CD4-positive, alpha-beta memory T cell (primary cell): ENCODE data around the gene MFRP. TPM values are rescaled to one million over a fixed set of nuclear protein-coding genes. Genes with fewer than 3 reads are reported as not detected.

ENCODE experiments used
- CTCF ChIA-PET: fragments of 350-600 bp; sonication (Branson Sonifier 250); formaldehyde crosslinking; loops from one replicate; lab custom pipeline; 2021; ENCODE audit warnings: inconsistent platforms; ENCODE audit not compliant: partially characterized antibody; lab: Charles Lee
- POLR2A ChIA-PET: fragments of 350-600 bp; sonication (Branson Sonifier 250); formaldehyde crosslinking; loops from one replicate; lab custom pipeline; 2021; ENCODE audit not compliant: partially characterized antibody; lab: Charles Lee
- DNase-seq, 5 donors: peaks; one replicate each; pipeline versions ENCODE4 v3.0.0 to v3.0.0-alpha.2; 2020 to 2022; ENCODE audit warnings: mixed read lengths in 1 of 5
- H3K27ac ChIP-seq: one replicate; pipeline ENCODE4 v1.7.0; 2013; ENCODE audit warnings: low read depth, low read length
- H3K27me3 ChIP-seq: 2 replicates; pipeline ENCODE4 v1.7.0; 2013; ENCODE audit warnings: mild to moderate bottlenecking, low read length, moderate library complexity; ENCODE audit not compliant: insufficient read depth
- H3K36me3 ChIP-seq: 2 replicates; pipeline ENCODE4 v1.7.0; 2013; ENCODE audit warnings: mild to moderate bottlenecking, low read length, moderate library complexity; ENCODE audit not compliant: insufficient read depth
- H3K4me1 ChIP-seq: 2 replicates; pipeline ENCODE4 v1.7.0; 2013; ENCODE audit warnings: mild to moderate bottlenecking, low read length, moderate library complexity; ENCODE audit not compliant: insufficient read depth
- H3K4me3 ChIP-seq, 2 donors: one replicate each; pipeline ENCODE4 v1.7.0; 2013; ENCODE audit warnings: low read length in 2 of 2, mild to moderate bottlenecking in 1 of 2
- H3K9me3 ChIP-seq, 2 donors: one replicate each; pipeline ENCODE4 v1.7.0; 2013; ENCODE audit warnings: low read length in 2 of 2, control low read depth in 1 of 2; ENCODE audit not compliant: control insufficient read depth in 1 of 2
- H3K27ac Mint-ChIP-seq, 7 donors: one replicate each; pipeline ENCODE4 v1.8.0; 2020 to 2021; ENCODE audit warnings: mixed read lengths in 7 of 7, mild to moderate bottlenecking in 6 of 7, inconsistent platforms in 3 of 7, moderate library complexity in 3 of 7
- H3K27me3 Mint-ChIP-seq, 2 donors: one replicate each; pipeline ENCODE4 v1.8.0; 2020 to 2021; ENCODE audit warnings: mixed read lengths in 2 of 2
- H3K36me3 Mint-ChIP-seq, 2 donors: one replicate each; pipeline ENCODE4 v1.8.0; 2020 to 2021; ENCODE audit warnings: mixed read lengths in 2 of 2, inconsistent platforms in 1 of 2, mild to moderate bottlenecking in 1 of 2
- H3K4me1 Mint-ChIP-seq, 4 donors: one replicate each; pipeline ENCODE4 v1.8.0; 2020 to 2021; ENCODE audit warnings: mixed read lengths in 4 of 4, mild to moderate bottlenecking in 1 of 4
- H3K4me3 Mint-ChIP-seq, 8 donors: one replicate each; pipeline ENCODE4 v1.8.0; 2020 to 2021; ENCODE audit warnings: mixed read lengths in 8 of 8, mild to moderate bottlenecking in 7 of 8, moderate library complexity in 6 of 8, inconsistent platforms in 3 of 8
- H3K9me3 Mint-ChIP-seq, 8 donors: one replicate each; pipeline ENCODE4 v1.8.0; 2020 to 2021; ENCODE audit warnings: mixed read lengths in 8 of 8, mild to moderate bottlenecking in 5 of 8, inconsistent platforms in 3 of 8, moderate library complexity in 1 of 8
- intact Hi-C: fragments of 100-400 bp; cut with micrococcal nuclease; formaldehyde crosslinking; loops from one replicate; pipeline ENCODE4 v1.15.1; 2023
- polyA plus RNA-seq, 2 donors: library from polyadenylated mRNA; unstranded; fragments of 300-500 nt; fragmentation: Illumina TruSeq; gene quantifications; one replicate each; pipeline ENCODE4 v1.2.3, GENCODE V29; 2021
- total RNA-seq, 2 experiments: library from RNA; stranded (reverse); gene quantifications; one replicate each; pipeline ENCODE4 v1.2.3, GENCODE V29; 2021

The MFRP gene
- total and polyA plus RNA-seq, 4 experiments from 2014 or later = not detected

- Histone ChIP-seq H3K27me3 (no peaks in the 10 kb centered on the region), H3K9me3 (no peaks in the 10 kb centered on the region), H3K4me1 (peaks cover 11% of the 10 kb centered on the region), H3K36me3 (no peaks in the 10 kb centered on the region), H3K4me3 (no peak overlapping the region), H3K27ac (no peak overlapping the region)
- CTCF ChIA-PET = interaction anchor here (11.0 kb wide), 1 partner anchor 5 kb away, joined by 146 read pairs; the partner anchor contains the start of gene RNF26
- no peak for DNase-seq
- peak overlapping the region in 1 of 8 donors; percentile 54 for H3K4me3 Mint-ChIP-seq
- peaks cover 0 to 2% of the 10 kb centered on the region in 2 donors for H3K36me3 Mint-ChIP-seq
- intact Hi-C loops = no loop called here
- POLR2A ChIA-PET = no interaction called here
- no peaks in the 10 kb centered on the region for H3K9me3 Mint-ChIP-seq
- H3K27me3 Mint-ChIP-seq = peaks cover 0 to 2% of the 10 kb centered on the region in 2 donors
- H3K27ac Mint-ChIP-seq = peak overlapping the region in 1 of 7 donors; percentile 49
- peaks cover 9 to 25% (median 17%) of the 10 kb centered on the region in 4 donors for H3K4me1 Mint-ChIP-seq
Observed at GRCh38 chr11:119330237-119330636, 16.3 kb downstream of the MFRP start.

- Mint-ChIP-seq H3K4me1 (peaks cover 5 to 18% (median 11%) of the 10 kb centered on the region in 4 donors), H3K4me3 (no peak overlapping the region), H3K27ac (no peak overlapping the region), H3K36me3 (no peaks in the 10 kb centered on the region), H3K9me3 (no peaks in the 10 kb centered on the region), H3K27me3 (peaks cover 0 to 2% of the 10 kb centered on the region in 2 donors)
- Histone ChIP-seq H3K9me3 (no peaks in the 10 kb centered on the region), H3K27ac (no peak overlapping the region), H3K27me3 (no peaks in the 10 kb centered on the region), H3K4me3 (no peak overlapping the region), H3K36me3 (no peaks in the 10 kb centered on the region), H3K4me1 (peaks cover 4% of the 10 kb centered on the region)
- intact Hi-C loops = no loop called here
- POLR2A ChIA-PET = no interaction called here
- no peak for DNase-seq
- CTCF ChIA-PET = interaction anchor here (11.0 kb wide), 1 partner anchor 6 kb away, joined by 146 read pairs; the partner anchor contains the start of gene RNF26
Observed at GRCh38 chr11:119329320-119329719, 17.2 kb downstream of the MFRP start.

- H3K27me3 Mint-ChIP-seq = peaks cover 0 to 2% of the 10 kb centered on the region in 2 donors
- no peak overlapping the region for H3K27ac Mint-ChIP-seq
- H3K36me3 Mint-ChIP-seq = no peaks in the 10 kb centered on the region
- no peaks in the 10 kb centered on the region for H3K36me3 ChIP-seq
- H3K4me3 Mint-ChIP-seq = no peak overlapping the region
- H3K4me1 ChIP-seq = peaks cover 34% of the 10 kb centered on the region
- POLR2A ChIA-PET = interaction anchor here (1.3 to 2.1 kb wide), 3 partner anchors 9 to 230 kb away, joined by 6 to 8 read pairs (median 6); partner anchors contain the start of gene RNF26
- H3K9me3 Mint-ChIP-seq = no peaks in the 10 kb centered on the region
- H3K27me3 ChIP-seq = no peaks in the 10 kb centered on the region
- H3K4me3 ChIP-seq = no peak overlapping the region
- DNase-seq = no peak
- peaks cover 11 to 28% (median 19%) of the 10 kb centered on the region in 4 donors for H3K4me1 Mint-ChIP-seq
- CTCF ChIA-PET = interaction anchor here (0.6 to 11.0 kb wide), 37 partner anchors 9 to 1447 kb away, joined by 3 to 146 read pairs (median 4); partner anchors contain the start of genes C1QTNF5, CBL, NLRX1 and RNF26
- intact Hi-C loops = loop anchor here (5.0 kb wide), 2 partner anchors 42 to 222 kb away; partner anchors contain the start of gene DPAGT1
- H3K9me3 ChIP-seq = no peaks in the 10 kb centered on the region
- H3K27ac ChIP-seq = no peak overlapping the region
Observed at GRCh38 chr11:119324189-119324588, 22.3 kb downstream of the MFRP start.

GRCh38 chr11:119323532-119324033 is 22.9 kb downstream of the MFRP start:
- Mint-ChIP-seq H3K36me3 (no peaks in the 10 kb centered on the region), H3K27ac (peak overlapping the region in 3 of 7 donors; percentile 38 to 82 (median 47)), H3K4me3 (peak overlapping the region in 4 of 8 donors; percentile 15 to 68 (median 40)), H3K9me3 (no peaks in the 10 kb centered on the region), H3K27me3 (peaks cover 0 to 5% of the 10 kb centered on the region in 2 donors), H3K4me1 (peaks cover 16 to 34% (median 24%) of the 10 kb centered on the region in 4 donors)
- Histone ChIP-seq H3K27me3 (no peaks in the 10 kb centered on the region), H3K27ac (no peak overlapping the region), H3K4me1 (peaks cover 40% of the 10 kb centered on the region), H3K4me3 (no peak overlapping the region), H3K9me3 (no peaks in the 10 kb centered on the region), H3K36me3 (no peaks in the 10 kb centered on the region)
- intact Hi-C loops = loop anchor here (1.0 to 5.0 kb wide), 6 partner anchors 41 to 258 kb away; partner anchors contain the start of genes DPAGT1 and NLRX1
- peak; percentile 69 to 80 (median 74) for DNase-seq
- CTCF ChIA-PET = interaction anchor here (0.6 to 11.0 kb wide), 49 partner anchors 8 to 1446 kb away, joined by 3 to 146 read pairs (median 4); partner anchors contain the start of genes C1QTNF5, CBL, MFRP and NLRX1
- POLR2A ChIA-PET = interaction anchor here (1.0 to 3.5 kb wide), 6 partner anchors 8 to 229 kb away, joined by 3 to 22 read pairs (median 6); partner anchors contain the start of genes CBL, NLRX1 and RNF26

- DNase-seq = no peak
- CTCF ChIA-PET = interaction anchor here (0.7 to 11.0 kb wide), 44 partner anchors 8 to 1446 kb away, joined by 3 to 146 read pairs (median 4); partner anchors contain the start of genes CBL, MFRP, NLRX1 and RNF26
- POLR2A ChIA-PET = interaction anchor here (1.0 to 3.5 kb wide), 6 partner anchors 8 to 229 kb away, joined by 3 to 22 read pairs (median 6); partner anchors contain the start of genes CBL, NLRX1 and RNF26
Observed at GRCh38 chr11:119322921-119323531, 23.5 kb downstream of the MFRP start.

GRCh38 chr11:119322360-119322739 is 24.2 kb downstream of the MFRP start:
- intact Hi-C loops = loop anchor here (2.0 to 5.0 kb wide), 3 partner anchors 40 to 220 kb away; partner anchors contain the start of gene DPAGT1
- Mint-ChIP-seq H3K27me3 (peaks cover 0 to 6% of the 10 kb centered on the region in 2 donors), H3K4me3 (peak overlapping the region in 5 of 8 donors; percentile 9 to 90 (median 27)), H3K4me1 (peaks cover 17 to 37% (median 27%) of the 10 kb centered on the region in 4 donors), H3K36me3 (no peaks in the 10 kb centered on the region), H3K27ac (no peak overlapping the region), H3K9me3 (no peaks in the 10 kb centered on the region)
- DNase-seq = no peak
- ChIA-PET POLR2A (interaction anchor here (2.1 to 3.5 kb wide), 3 partner anchors 12 to 116 kb away, joined by 8 to 22 read pairs (median 10); partner anchors contain the start of genes CBL and RNF26), CTCF (interaction anchor here (0.7 to 11.0 kb wide), 24 partner anchors 11 to 259 kb away, joined by 3 to 146 read pairs (median 4); partner anchors contain the start of genes CBL, RNF26 and VPS11)
- H3K9me3 ChIP-seq = no peaks in the 10 kb centered on the region
- no peaks in the 10 kb centered on the region for H3K27me3 ChIP-seq
- H3K4me1 ChIP-seq = peaks cover 46% of the 10 kb centered on the region
- no peak overlapping the region for H3K27ac ChIP-seq
- H3K4me3 ChIP-seq = no peak overlapping the region
- H3K36me3 ChIP-seq = no peaks in the 10 kb centered on the region

More at GRCh38 chr11:119322921-119323531, 23.5 kb downstream of the MFRP start:
- intact Hi-C loops = loop anchor here (1.0 to 5.0 kb wide), 6 partner anchors 41 to 258 kb away; partner anchors contain the start of genes DPAGT1 and NLRX1
- peaks cover 45% of the 10 kb centered on the region for H3K4me1 ChIP-seq
- Mint-ChIP-seq H3K9me3 (no peaks in the 10 kb centered on the region), H3K27ac (peak overlapping the region in 2 of 7 donors; percentile 38 to 47), H3K4me1 (peaks cover 17 to 36% (median 27%) of the 10 kb centered on the region in 4 donors), H3K4me3 (peak overlapping the region in 2 of 8 donors; percentile 41 to 63), H3K36me3 (no peaks in the 10 kb centered on the region), H3K27me3 (peaks cover 0 to 6% of the 10 kb centered on the region in 2 donors)
- no peaks in the 10 kb centered on the region for H3K36me3 ChIP-seq
- H3K27ac ChIP-seq = no peak overlapping the region
- H3K4me3 ChIP-seq = no peak overlapping the region
- H3K9me3 ChIP-seq = no peaks in the 10 kb centered on the region
- no peaks in the 10 kb centered on the region for H3K27me3 ChIP-seq
